Muscle of back (tissue), 13 donors: ENCODE results near the gene GDPD1. TPM values are rescaled to one million over a fixed set of nuclear protein-coding genes. Genes with fewer than 3 reads are reported as not detected.
"Not testable (repeated sequence)": the region's sequence is repeated elsewhere in the genome, so short reads cannot be mapped to it uniquely, and the experiment has no call there.

ENCODE experiments used
- DNase-seq, 3 donors: peaks; one replicate each; pipeline versions ENCODE4 v3.0.0 to v3.0.0-alpha.2; 2013
- long read RNA-seq, 9 donors: transcript quantifications; one replicate each; lab custom pipeline, GENCODE V29; 2026
- polyA plus RNA-seq, 10 donors: library from polyadenylated mRNA; unstranded; fragments of 120-200 nt; gene quantifications; one replicate each; pipeline ENCODE4 v1.2.1, GENCODE V29; 2013; ENCODE audit not compliant: insufficient read length in 10 of 10

The GDPD1 gene
- polyA plus RNA-seq, result 1 to 10 TPM; 1.2 to 2.9 (median 2.5) TPM
- long read RNA-seq, donor 1, result 0 reads
- long read RNA-seq, donor 2, result 0 reads
- long read RNA-seq, donor 3, result 0 reads
- long read RNA-seq, donor 4, result 0 reads
- long read RNA-seq, donor 5, partial matches to known transcripts, result 0 of 1 reads
- long read RNA-seq, donor 5, other reads (novel, unspliced or antisense), result 0 of 1 reads
- long read RNA-seq, donor 6, result 0 reads
- long read RNA-seq, donor 7, result 0 reads
- long read RNA-seq, donor 8, result 0 reads
- long read RNA-seq, donor 9, result 0 reads

DNA sequence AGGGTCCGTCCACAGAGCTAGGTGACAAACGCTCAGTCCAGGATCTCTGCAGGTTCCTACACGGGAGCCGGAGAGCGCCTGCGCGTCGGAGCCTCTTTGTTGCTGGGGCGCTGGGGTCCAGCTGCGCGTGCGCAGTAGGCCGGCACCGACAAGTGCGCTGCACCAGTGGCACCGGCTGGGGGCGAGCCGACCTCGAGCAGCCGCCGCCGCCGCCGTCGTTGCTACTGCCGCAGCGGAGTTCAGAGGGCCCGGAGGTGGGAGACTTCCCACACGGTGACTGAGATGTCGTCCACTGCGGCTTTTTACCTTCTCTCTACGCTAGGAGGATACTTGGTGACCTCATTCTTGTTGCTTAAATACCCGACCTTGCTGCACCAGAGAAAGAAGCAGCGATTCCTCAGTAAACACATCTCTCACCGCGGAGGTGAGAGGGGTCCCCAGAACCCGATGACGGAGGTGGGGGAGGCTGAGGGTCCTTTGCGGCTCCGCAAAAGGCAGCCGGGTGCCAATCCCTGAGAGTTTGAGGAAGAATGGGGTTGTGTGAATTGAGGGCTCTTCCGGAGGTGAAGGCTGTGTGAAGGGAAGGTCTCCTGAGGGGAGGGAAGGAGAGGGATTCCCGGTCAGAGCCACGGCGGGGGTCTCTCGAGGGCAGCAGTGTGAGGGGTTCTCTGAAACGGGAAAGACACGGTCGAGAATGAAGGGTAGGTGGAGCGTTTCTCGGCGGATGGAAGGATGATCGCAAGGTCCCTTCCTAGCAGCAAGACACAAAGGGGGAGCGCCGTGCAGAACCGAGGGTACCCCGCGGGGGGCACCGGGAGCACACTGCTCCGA lies at the start of gene GDPD1:
Gene GDPD1, plus strand, starts transcription at position 184 of the 831 bp plus-strand sequence. Its CDS starts 99 bp downstream, at position 283.
- DNase-seq, result peak; percentile 93 to 97 (median 97)

DNA sequence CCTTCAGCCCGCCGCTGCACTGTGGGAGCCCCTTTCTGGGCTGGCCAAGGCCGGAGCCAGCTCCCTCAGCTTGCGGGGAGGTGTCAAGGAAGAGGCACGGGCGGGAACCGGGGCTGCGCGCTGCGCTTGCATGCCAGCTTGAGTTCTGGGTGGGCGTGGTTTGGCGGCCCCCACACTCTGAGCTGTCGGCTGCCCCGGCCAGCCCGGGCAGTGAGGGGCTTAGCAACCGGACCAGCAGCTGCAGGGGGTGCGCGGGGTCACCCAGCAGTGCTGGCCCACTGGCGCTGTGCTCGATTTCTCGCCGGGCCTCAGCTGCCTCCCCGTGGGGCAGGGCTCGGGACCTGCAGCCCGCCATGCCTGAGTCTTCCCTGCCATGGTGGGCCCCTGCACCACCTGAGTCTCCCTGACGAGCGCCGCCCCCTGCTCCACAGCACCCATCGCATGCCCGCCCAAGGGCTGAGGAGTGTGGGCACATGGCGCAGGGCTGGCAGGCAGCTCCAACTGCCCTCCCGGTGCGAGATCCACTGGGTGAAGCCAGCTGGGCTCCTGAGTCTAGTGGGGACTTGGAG lies 47.8 kb upstream of the GDPD1 start:
- DNase-seq, result no peak

DNA sequence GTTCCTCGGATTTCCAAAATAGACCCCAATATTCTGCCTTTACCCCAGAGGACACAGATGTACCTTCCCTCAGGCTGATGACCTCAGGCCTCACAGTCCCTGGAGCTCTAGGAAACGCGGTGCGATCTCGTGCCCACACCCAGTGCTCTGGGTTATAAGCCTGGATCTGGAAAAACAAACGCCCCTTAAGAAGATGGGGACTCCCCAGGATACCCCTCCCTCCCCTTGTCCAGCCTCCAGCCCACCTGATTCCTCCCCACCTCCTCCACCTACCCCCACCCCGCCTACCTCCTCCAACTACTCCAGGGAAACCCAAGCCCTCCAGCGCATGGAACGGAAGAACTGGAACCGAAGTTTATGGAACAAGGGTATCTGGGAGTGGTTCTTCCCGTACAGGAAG lies 45.6 kb upstream of the GDPD1 start:
- DNase-seq, result no peak

DNA sequence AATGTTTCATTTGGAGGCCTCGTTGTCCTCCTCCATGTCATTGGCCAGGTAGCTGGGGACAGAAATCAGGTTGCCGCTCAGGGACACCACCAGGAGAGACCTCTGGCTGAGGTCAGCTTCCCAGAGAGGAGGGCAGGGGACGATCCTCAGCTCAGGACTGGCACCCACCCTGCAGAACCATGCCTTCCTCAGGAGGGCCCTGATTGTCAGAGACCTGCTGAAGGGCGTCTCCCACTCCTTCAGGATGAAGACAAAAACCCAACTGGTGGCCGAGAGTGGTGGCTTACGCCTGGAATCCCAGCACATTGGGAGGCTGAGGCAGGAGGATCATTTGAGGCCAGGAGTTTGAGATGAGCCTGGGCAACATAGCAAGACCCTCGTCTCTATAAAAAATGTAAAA lies 45.2 kb upstream of the GDPD1 start:
- DNase-seq, result no peak

DNA sequence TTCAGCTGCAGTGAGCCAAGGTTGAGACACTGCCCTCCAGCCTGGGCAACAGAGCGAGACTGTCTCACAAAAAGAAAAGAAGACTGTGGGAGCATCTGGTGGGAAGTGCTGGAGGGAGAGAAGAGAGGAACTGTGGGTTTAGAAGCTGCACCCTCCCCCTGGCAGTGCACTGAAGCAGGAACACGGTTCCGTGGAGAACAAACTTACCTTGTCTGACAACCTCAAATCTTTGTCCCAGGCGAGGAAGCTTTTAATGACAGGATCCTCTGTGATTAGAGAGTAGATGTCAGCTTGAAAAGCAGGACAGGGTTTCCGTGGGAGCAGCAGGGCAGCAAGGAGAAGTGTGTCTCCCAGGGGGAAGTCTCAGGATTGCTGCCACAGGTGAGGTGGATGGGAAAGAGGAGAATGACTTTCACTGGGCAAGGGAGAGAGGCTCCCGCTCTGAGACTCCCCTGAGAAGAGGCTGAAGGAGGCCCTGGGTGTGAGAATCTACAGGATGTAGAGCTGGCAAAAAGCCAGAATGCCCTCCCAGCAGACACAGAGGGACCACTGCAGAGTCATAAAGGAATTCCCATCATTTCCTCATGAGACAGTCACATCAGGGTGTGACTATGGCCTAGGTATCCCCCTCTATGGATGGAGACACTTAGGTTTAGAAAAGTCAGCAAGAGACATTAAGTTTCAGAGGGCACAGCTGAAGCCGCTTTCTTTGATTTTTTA lies 41.9 kb upstream of the GDPD1 start:
- DNase-seq, result no peak

DNA sequence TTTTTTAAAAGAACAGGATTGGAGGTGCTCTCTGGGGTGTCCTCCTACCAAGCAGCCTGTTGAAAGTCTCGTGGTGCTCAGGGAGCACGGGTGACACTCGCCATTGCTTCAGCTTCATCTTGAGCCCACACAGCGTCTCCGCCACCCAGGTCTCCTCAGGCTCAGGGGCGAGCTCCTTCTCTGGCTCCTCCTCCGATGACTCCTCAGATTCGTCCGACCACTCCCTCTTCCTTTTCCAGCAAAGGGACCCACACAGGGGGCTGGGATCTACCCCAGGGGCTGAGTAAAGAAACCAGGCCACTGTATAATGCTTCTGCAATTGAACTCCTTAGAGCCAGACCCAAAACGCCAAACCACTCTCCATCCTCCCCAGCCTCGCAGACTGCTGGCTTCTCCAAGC lies 40.7 kb upstream of the GDPD1 start:
- DNase-seq, result not testable (repeated sequence)

DNA sequence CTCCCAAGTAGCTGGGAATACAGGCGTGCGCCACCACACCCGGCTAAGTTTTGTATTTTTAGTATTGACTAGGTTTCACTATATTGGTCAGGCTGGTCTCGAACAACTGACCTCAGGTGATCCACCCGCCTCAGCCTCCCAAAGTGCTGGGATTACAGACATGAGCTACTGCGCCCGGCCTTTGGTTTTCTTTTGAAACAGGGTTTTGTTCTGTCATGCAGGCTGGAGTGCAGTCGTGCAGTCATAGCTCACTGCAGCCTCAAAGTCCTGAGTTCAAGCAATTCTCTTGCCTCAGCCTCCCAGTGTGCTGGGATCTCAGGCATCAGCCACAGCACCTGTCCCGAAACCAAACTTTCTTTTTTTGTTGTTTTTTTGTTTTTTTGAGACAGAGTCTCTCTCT lies 39.7 kb upstream of the GDPD1 start:
- no peak for DNase-seq

DNA sequence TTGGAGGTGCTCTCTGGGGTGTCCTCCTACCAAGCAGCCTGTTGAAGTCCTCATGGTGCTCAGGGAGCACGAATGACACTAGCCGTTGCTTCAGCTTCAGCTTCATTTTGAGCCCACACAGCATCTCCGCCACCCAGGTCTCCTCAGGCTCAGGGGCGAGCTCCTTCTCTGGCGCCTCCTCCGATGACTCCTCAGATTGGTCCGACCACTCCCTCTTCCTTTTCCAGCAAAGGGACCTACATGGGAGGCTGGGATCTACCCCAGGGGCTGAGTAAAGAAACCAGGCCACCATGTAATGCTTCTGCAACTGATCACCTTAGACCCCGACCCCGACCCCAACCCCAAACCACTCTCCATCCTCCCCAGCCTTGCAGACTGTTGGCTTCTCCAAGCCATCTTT lies 38.8 kb upstream of the GDPD1 start:
- no peak for DNase-seq

DNA sequence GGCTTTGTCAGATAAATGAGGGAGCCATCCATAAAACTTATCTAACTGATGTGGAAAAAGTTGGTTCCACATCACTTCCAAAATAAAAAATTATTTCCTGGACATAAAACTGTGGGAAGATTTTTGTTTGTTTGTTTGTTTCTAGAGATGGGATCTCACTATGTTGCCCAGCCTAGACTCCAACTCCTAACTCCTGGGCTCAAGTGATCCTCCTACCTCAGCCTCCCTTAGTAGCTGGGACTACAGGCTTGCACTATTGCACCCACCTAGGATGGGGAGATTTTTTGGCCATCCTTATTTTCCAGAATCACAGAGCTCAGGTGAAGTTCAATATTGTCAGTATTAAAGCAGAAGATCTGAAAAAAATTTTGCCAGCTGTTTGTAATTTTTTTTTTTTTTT lies 34.3 kb upstream of the GDPD1 start:
- no peak for DNase-seq

DNA sequence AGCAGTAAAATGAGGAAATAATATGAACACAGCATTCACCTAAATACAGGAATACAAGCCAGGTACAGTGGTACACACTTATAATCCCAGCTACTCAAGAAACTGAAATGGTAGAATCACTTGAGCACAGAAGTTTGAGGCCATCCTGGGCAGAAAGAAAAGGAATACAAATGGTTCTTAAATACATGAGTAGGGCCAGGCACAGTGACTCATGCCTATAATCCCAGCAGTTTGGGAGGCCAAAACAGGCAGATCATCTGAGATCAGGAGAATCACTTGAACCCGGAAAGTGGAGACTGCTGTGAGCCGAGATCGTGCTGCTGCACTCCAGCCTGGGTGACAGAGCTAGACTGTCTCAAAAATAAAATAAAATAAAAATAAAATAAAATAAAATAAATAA lies 33.5 kb upstream of the GDPD1 start:
- no peak for DNase-seq

DNA sequence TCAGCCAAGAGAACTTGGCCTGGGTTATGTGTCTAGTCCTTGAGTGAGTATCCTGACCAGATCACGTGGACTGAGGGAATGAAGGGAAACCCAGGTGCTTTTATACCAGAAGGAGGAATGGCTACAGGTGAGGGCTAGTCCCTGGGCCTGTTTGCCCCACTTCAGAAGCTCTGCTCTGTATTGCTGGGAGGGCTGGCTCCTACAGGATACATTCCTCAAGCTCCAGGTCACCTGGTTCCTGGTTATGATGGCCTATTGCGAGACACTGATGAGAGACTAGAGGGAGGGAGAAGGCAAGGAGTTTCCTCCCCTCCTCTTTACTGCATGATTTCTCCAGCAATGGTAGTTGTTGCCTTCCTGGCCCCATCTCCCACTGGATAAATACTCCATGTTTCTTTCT lies 29.5 kb upstream of the GDPD1 start:
- DNase-seq, result no peak

DNA sequence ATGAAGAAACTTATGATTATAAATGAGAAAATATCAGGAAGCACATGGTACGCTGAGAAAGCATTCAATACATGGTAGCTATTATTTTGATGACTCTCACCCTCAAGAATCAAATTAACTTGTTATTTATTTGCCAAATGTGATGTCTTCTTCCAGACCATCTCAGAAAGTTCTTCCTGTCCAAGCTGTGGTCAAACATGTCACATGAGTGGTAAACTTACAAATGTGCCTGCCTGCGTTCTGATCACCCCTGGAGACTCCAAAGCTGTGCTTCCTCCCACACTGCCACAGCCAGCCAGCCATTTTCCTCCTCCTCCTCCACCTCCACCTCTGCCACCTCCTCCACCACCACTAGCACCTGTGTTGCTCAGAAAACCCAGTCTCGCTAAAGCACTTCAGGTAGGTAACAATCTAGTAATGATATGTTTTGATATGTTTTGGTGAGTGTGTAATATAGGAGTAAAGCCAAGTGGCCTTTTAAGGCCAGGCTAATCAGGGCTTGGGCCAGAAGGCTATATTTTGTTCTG lies 26.9 kb upstream of the GDPD1 start:
- DNase-seq, result no peak

DNA sequence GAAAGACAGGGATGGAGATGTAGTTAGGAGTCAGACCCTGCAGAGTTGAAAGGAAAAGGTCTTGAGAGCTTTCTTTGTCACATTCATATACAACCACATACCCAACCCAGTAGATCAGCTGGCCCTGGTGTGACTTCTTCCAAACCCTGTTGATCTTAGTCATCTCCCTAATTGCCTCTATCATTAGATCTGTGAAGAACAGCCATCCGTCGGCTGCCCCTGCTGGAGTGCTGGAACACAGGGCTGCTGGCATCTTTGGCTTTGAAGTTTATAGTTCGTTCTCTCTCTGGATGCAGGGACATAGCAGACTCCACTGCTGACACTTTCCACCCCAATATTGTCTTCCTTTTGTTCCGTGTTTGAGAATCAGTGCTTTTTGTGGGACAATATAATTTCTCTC lies 20.9 kb upstream of the GDPD1 start:
- DNase-seq, result no peak

DNA sequence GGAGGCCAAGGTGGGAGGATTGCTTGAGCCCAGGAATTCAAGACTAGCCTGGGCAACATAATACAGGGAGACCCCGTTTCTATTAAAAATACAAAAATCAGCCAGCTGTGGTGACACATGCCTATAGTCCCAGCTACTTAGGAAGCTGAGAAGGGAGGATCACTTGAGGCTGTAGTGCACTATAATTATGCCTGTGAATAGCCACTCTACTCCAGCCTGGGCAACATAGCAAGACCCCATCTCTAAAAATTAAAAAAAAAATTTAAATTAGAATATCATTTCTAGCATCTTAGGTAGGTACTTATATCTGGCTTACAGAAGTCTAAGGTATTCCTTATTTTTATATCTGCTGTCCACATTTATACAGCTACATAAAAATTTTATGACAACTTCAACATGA lies 18.0 kb upstream of the GDPD1 start:
- no peak for DNase-seq

DNA sequence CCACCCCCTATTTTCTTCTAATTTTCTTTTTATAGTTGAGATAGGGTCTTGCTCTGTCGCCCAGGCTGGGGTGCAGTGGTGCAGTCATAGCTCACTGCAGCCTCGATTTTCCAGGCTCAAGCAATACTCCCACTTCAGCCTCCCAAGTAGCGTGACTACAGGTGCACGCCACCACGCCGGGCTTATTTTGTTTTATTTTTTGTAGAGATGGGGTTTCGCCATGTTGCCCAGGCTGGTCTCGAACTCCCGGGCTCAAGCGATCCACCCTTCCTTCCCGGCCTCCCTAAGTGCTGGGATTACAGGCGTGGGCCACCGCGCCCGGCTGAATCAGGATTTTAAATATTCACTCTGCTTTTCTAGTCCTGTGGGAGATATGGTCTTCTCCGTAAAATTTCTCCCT lies 941 bp upstream of the GDPD1 start:
- no peak for DNase-seq

DNA sequence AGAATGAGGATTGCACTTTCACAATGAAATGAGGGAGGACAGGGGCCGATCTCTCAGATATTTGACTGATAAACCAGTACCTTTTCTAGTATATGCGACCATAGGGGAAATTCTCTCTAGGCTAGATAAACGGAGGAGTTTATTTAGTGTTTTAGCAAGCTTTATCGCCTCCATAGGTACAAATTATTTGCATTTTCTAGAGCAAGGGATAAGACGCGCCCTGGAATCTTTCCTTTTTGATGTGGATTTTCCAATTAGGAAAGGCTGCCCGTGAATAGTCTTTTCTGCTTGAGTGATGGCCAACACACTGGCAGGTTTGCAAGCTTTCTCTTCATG lies 351 bp upstream of the GDPD1 start:
- DNase-seq, result no peak

DNA sequence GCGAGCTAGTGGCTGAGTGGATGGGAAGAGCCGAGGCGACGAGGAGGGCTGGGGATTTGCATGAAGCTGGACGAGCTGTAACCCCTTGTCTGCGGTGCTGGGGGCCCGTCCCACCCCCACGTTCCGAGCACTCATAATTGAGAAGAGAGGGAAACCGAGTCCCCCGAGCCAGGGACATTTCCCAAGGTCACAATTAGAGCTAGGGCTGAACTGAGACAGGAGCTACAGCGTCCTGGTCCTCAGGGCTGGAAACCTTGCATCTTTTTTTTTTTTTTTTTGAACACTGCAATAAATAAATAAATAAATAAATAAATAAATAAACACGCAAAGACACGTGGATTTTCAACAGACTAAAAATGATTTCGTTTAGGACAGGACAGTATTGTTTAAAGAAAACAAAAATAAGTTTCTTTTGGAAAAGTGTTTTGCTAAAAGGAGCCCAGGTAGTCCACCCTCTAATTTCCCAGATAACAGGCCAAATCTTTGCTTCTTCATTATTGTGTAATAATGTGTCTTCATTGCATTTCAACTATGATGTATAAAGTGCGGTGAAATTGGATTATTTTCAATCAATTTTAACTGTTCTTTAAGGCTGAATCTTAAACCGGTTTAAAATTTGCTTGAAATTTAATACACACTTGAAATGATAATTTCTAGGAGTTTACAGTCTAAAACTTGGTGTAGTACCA lies 992 bp downstream of the GDPD1 start:
- DNase-seq, result no peak

DNA sequence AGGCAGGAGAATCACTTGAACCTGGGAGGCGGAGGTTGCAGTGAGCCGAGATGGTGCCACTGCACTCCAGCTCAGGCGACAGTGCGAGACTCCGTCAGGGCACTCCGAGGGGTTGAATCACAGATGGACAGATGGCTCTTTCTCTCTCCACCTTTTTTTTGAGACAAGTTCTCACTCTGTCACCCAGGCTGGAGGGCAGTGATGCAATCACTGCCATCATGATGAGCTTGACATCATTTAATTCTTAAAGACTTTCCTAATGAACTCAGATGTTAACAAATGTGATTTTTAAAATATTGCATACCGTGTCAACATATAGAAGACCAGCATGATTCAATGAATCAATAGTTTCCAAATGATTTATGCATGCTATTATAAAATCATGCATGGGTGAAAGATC lies 3.5 kb downstream of the GDPD1 start:
- DNase-seq, result no peak

DNA sequence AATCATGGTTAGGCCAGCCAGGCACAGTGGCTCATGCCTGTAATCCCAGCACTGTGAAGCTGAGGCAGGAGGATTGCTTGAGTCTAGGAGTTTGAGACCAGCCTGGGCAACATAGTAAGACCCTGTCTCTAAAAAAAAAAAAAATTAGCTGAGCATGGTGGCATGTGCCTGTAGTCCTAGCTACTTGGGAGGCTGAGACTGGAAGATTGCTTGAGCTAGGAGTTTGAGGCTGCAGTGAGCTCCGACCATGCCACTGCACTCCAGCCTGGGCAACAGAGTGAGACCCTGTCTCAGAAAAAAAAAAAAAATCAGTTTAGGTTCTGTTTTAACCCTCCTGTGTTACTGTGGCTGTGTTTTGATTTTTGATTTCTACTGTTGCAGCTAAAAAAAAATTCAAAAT lies 8.3 kb downstream of the GDPD1 start:
- not testable (repeated sequence) for DNase-seq

DNA sequence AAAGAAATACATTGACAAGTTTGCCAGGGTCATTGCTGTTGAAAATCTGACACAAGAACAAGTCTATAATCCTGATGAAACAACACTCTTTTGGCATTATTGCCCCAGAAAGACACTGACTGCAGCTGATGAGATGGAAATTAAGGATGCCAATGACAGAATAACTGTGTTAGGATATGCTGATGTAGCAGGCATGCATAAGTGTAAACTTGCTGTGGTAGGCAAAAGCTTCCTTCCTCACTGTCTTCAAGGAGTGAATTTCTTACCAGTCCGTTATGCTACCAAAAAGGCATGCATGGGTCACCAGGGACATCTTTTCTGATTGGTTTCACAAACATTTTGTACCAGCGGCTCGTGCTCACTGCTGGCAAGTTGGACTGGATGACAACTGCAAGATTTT lies 10.5 kb downstream of the GDPD1 start:
- peak in 1 of 3 donors; percentile 2 for DNase-seq

DNA sequence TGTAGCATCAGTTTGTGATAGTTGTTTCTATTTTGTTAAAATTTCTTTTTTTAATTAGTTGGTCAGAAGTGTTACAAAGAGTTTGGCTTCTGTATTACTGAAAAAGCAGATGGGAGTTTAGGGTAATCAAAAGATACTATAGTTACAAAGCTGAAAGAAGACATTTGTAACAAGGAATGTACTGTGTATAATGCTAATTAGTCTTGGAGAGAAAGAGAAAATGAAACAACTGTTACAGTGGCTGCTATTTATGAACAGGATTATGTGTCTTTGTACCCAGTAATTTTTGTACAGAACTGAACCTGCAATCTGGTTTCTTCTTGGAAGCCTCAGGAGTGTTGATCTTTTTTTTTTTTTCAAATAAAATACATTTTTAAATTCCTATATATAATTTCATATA lies 14.3 kb downstream of the GDPD1 start:
- no peak for DNase-seq

DNA sequence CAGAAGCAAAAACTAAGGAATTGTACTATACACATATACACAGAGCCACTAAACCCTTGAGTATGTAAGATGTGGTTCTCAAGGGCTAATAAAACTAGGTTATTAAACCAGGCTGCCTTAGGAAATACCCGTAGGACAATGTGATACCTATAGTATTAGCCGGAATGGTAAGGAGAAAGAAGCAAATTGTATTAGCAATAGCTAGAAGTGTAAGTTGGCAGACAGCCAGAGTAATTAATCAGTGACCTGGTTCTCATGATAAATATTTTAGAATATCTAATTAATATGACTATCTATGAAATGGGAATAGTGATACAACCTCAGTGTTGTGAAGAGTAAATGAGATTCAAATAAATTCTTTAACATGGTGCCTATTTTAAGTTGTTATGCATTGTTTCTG lies 18.6 kb downstream of the GDPD1 start:
- no peak for DNase-seq
